GM21737 (cell line): ENCODE data around the gene SPHK1.
"Not testable (repeated sequence)": the region's sequence is repeated elsewhere in the genome, so short reads cannot be mapped to it uniquely, and the experiment has no call there.

ENCODE experiments used
- ATAC-seq: cut with Tn5 transposase; IDR thresholded peaks from one replicate; pipeline ENCODE4 v1.9.1; 2021; ENCODE audit warnings: mild to moderate bottlenecking, moderate library complexity; ENCODE audit not compliant: unreplicated experiment

The SPHK1 gene

GRCh38 chr17:76384222-76384986 lies at the start of gene SPHK1:
Gene SPHK1 (plus strand): TSS chr17:76384609. CDS start chr17:76385645, 1,036 bp downstream.
- ATAC-seq, result no peak

- no peak for ATAC-seq
Observed at GRCh38 chr17:76335716-76336381, 48.6 kb upstream of the SPHK1 start.

GRCh38 chr17:76336756-76337412 lies 47.5 kb upstream of the SPHK1 start:
- no peak for ATAC-seq

GRCh38 chr17:76337413-76337777 lies 47.0 kb upstream of the SPHK1 start:
- ATAC-seq, result no peak

GRCh38 chr17:76341301-76341700 lies 43.1 kb upstream of the SPHK1 start:
- ATAC-seq, result no peak

- no peak for ATAC-seq
Observed at GRCh38 chr17:76343106-76343505, 41.3 kb upstream of the SPHK1 start.

GRCh38 chr17:76345377-76345974 lies 38.9 kb upstream of the SPHK1 start:
- no peak for ATAC-seq

GRCh38 chr17:76346936-76347335 lies 37.5 kb upstream of the SPHK1 start:
- ATAC-seq, result not testable (repeated sequence)

GRCh38 chr17:76350463-76350862 lies 33.9 kb upstream of the SPHK1 start:
- no peak for ATAC-seq

GRCh38 chr17:76351526-76352071 lies 32.8 kb upstream of the SPHK1 start:
- no peak for ATAC-seq

- ATAC-seq, result no peak
Observed at GRCh38 chr17:76353004-76353598, 31.3 kb upstream of the SPHK1 start.

- ATAC-seq, result peak; percentile 87
Observed at GRCh38 chr17:76353599-76354316, 30.7 kb upstream of the SPHK1 start, which contains the start of gene PRPSAP1. Gene PRPSAP1 (minus strand): TSS chr17:76353916. CDS start chr17:76353703, 213 bp downstream.

- ATAC-seq, result no peak
Observed at GRCh38 chr17:76354317-76354729, 30.1 kb upstream of the SPHK1 start.

- no peak for ATAC-seq
Observed at GRCh38 chr17:76354747-76355310, 29.6 kb upstream of the SPHK1 start.

GRCh38 chr17:76356803-76357456 lies 27.5 kb upstream of the SPHK1 start:
- no peak for ATAC-seq

- ATAC-seq, result no peak
Observed at GRCh38 chr17:76357597-76358158, 26.7 kb upstream of the SPHK1 start.

- ATAC-seq, result no peak
Observed at GRCh38 chr17:76359375-76359774, 25.0 kb upstream of the SPHK1 start.

GRCh38 chr17:76359776-76360175 lies 24.6 kb upstream of the SPHK1 start:
- ATAC-seq, result not testable (repeated sequence)

GRCh38 chr17:76360461-76360860 lies 23.9 kb upstream of the SPHK1 start:
- no peak for ATAC-seq
